ENCODE results near the gene PTPRN2. TPM values are rescaled to one million over a fixed set of nuclear protein-coding genes. Genes with fewer than 3 reads are reported as not detected.

The PTPRN2 gene
- total and polyA plus RNA-seq, 9 of the 15 experiments (the other 6 are each of a cell fraction or from before 2014, with no cell fraction given), result not detected

GRCh38 chr7:157630301-157630853 lies 957.2 kb downstream of the PTPRN2 start:
- in situ Hi-C loops (cut with MboI), result no loop called here
- POLR2A ChIA-PET, result no interaction called here
- 2% methylated on average over 16 of the region's 16 CpGs for WGBS (ENCODE audit: insufficient coverage, low coverage, missing lambda C conversion rate)

More at GRCh38 chr7:157630301-157630853, 957.2 kb downstream of the PTPRN2 start:
- no peak overlapping the region for H3K27ac ChIP-seq (ENCODE audit: extremely low read depth, low read depth, low read length)
- TF ChIP-seq MYC (IDR thresholded peaks at IDR 0.05; ENCODE audit: low read depth, low read length) (no peak), MYC (CRISPR knock-in tag; IDR thresholded peaks at IDR 0.05; ENCODE audit: borderline replicate concordance, low read depth) (no peak), ZNF507 (tag; conservative IDR thresholded peaks at IDR 0.05) (no peak), CREB3 (tag; conservative IDR thresholded peaks at IDR 0.05; ENCODE audit: low read depth) (no peak), WHSC1 (IDR thresholded peaks at IDR 0.05; ENCODE audit: low read length) (no peak), SOX6 (IDR thresholded peaks at IDR 0.05) (no peak), CEBPZ (IDR thresholded peaks at IDR 0.05; ENCODE audit: borderline replicate concordance, low read depth, low read length) (no peak), AFF4 (CRISPR knock-in tag; IDR thresholded peaks at IDR 0.05) (no peak), CBFA2T3 (IDR thresholded peaks at IDR 0.05) (no peak), SMARCE1 (IDR thresholded peaks at IDR 0.05) (no peak), TAF7 (tag; IDR thresholded peaks at IDR 0.05) (no peak), GATAD2B (IDR thresholded peaks at IDR 0.05; ENCODE audit: borderline replicate concordance) (no peak), FIP1L1 (IDR thresholded peaks at IDR 0.05; ENCODE audit: low read depth, low read length, poor library complexity, severe bottlenecking) (no peak), ESRRB (CRISPR knock-in tag; IDR thresholded peaks at IDR 0.05; ENCODE audit: borderline replicate concordance) (no peak)
- intact Hi-C loops (cut with micrococcal nuclease), result no loop called here
- H3K36me3 ChIP-seq (ENCODE audit: control insufficient read depth, insufficient read depth, low read length), result no peaks in the 10 kb centered on the region
- H3K9ac ChIP-seq (ENCODE audit: insufficient read depth in 1 of 2, low read depth in 2 of 2, low read length in 2 of 2), result no peak overlapping the region
- ATAC-seq (no peak), FAIRE-seq (no peak), DNase-seq (ENCODE audit: extremely low read depth in 1 of 4, low spot score in 3 of 4) (no peak)
- no peak overlapping the region for H3K4me3 ChIP-seq
- CTCF ChIA-PET (ENCODE audit: low intra/inter-chr PET ratio), result no interaction called here
- no TSS peak for BruUV-seq (replicated peaks)
- no peaks in the 10 kb centered on the region for H3K4me1 ChIP-seq (replicated peaks in 1 of 2; ENCODE audit: control insufficient read depth in 2 of 2, insufficient read depth in 2 of 2, low read length in 2 of 2)
- H4K20me1 ChIP-seq (replicated peaks; ENCODE audit: control insufficient read depth, insufficient read depth, low read length), result no peaks in the 10 kb centered on the region
- H2AFZ ChIP-seq (ENCODE audit: low read depth, low read length), result no peak overlapping the region
- H3K9me3 ChIP-seq (replicated peaks; ENCODE audit: control insufficient read depth, insufficient read depth, low read depth, low read length), result no peaks in the 10 kb centered on the region
- H3K27me3 ChIP-seq (ENCODE audit: control insufficient read depth in 2 of 2, insufficient read depth in 2 of 2, low read length in 2 of 2), result peaks cover 58 to 68% of the 10 kb centered on the region in 2 experiments
- H3K79me2 ChIP-seq (ENCODE audit: control insufficient read depth, insufficient read depth, low read length), result no peaks in the 10 kb centered on the region
- H3K9me1 ChIP-seq (ENCODE audit: control insufficient read depth, insufficient read depth, low read length), result no peaks in the 10 kb centered on the region
- H3K4me2 ChIP-seq (ENCODE audit: insufficient read depth, low read length), result no peak overlapping the region
